ENCODE measurements around the gene ANGPT4. TPM values are rescaled to one million over a fixed set of nuclear protein-coding genes. Genes with fewer than 3 reads are reported as not detected.

The ANGPT4 gene
- polyA plus RNA-seq, 1 of the 3 experiments (the other 2 are of a cell fraction) = not detected

GRCh38 chr20:824916-825315 lies 91.2 kb downstream of the ANGPT4 start:
- Histone ChIP-seq H3K27ac (ENCODE audit: low read depth in 2 of 2, low read length in 1 of 2) (no peak overlapping the region), H3K4me2 (no peak overlapping the region), H3K27me3 (ENCODE audit: insufficient read depth) (no peaks in the 10 kb centered on the region), H3K4me3 (ENCODE audit: low read depth in 2 of 2, low read length in 1 of 2) (no peak overlapping the region), H3K36me3 (replicated peaks in 1 of 2; ENCODE audit: control insufficient read depth in 1 of 2, insufficient read depth in 2 of 2, low read length in 1 of 2) (no peaks in the 10 kb centered on the region), H2AFZ (ENCODE audit: low read depth) (no peak overlapping the region), H3K9me3 (no peaks in the 10 kb centered on the region), H3K4me1 (ENCODE audit: control insufficient read depth in 1 of 2, insufficient read depth in 2 of 2, low read depth in 1 of 2, low read length in 1 of 2) (no peaks in the 10 kb centered on the region; a peak in 1 of 4 replicates), H4K20me1 (ENCODE audit: insufficient read depth) (no peaks in the 10 kb centered on the region), H3K79me2 (ENCODE audit: insufficient read depth) (no peaks in the 10 kb centered on the region), H3K9ac (no peak overlapping the region), H3F3A (replicated peaks; ENCODE audit: insufficient read depth) (no peaks in the 10 kb centered on the region), H3K9me2 (no peaks in the 10 kb centered on the region)
- DNase-seq = no peak
- WGBS (ENCODE audit: low lambda C conversion rate) = 50% methylated on average over 4 of the region's 4 CpGs
- no peak for TF ChIP-seq SIN3A (IDR thresholded peaks at IDR 0.05; ENCODE audit: borderline replicate concordance, low read depth, low read length)
- no peak for TF ChIP-seq EZH2phosphoT487 (IDR thresholded peaks at IDR 0.05; ENCODE audit: borderline replicate concordance, low read depth)
- TF ChIP-seq EP300 (IDR thresholded peaks at IDR 0.05; ENCODE audit: borderline replicate concordance in 1 of 2, low read depth in 1 of 2, low read length in 1 of 2) = no peak
- POLR2A ChIA-PET = no interaction called here
- CTCF ChIA-PET = interaction anchor here (1.1 to 1.5 kb wide), 2 partner anchors 133 to 284 kb away, joined by 3 to 5 read pairs; no protein-coding TSS in a partner anchor

- H3K9me2 ChIP-seq = no peaks in the 10 kb centered on the region
- DNase-seq = no peak
- TF ChIP-seq FOSL2 (IDR thresholded peaks at IDR 0.05; ENCODE audit: borderline replicate concordance, low read depth) = no peak
- TF ChIP-seq YY1 (IDR thresholded peaks at IDR 0.05; ENCODE audit: low read depth) = no peak
- no peak for TF ChIP-seq EP300 (IDR thresholded peaks at IDR 0.05; ENCODE audit: borderline replicate concordance in 1 of 2, low read depth in 1 of 2, low read length in 1 of 2)
- TF ChIP-seq NFIC (IDR thresholded peaks at IDR 0.05; ENCODE audit: borderline replicate concordance) = no peak
- TF ChIP-seq PBX3 (IDR thresholded peaks at IDR 0.05) = no peak
- TF ChIP-seq SIN3A (IDR thresholded peaks at IDR 0.05; ENCODE audit: borderline replicate concordance, low read depth, low read length) = no peak
- H3K4me1 ChIP-seq (ENCODE audit: control insufficient read depth in 1 of 2, insufficient read depth in 2 of 2, low read depth in 1 of 2, low read length in 1 of 2) = no peaks in the 10 kb centered on the region; a peak in 1 of 4 replicates
- POLR2A ChIA-PET = no interaction called here
- no peak overlapping the region for H3K4me3 ChIP-seq (ENCODE audit: low read depth in 2 of 2, low read length in 1 of 2)
- no peaks in the 10 kb centered on the region for H3F3A ChIP-seq (replicated peaks; ENCODE audit: insufficient read depth)
- no peak overlapping the region for H3K9ac ChIP-seq
- CTCF ChIA-PET = interaction anchor here (1.1 kb wide), 1 partner anchor 284 kb away, joined by 5 read pairs; no protein-coding TSS in a partner anchor
- H3K9me3 ChIP-seq = no peaks in the 10 kb centered on the region
- H3K4me2 ChIP-seq = no peak overlapping the region
- H2AFZ ChIP-seq (ENCODE audit: low read depth) = no peak overlapping the region
- H3K27me3 ChIP-seq (ENCODE audit: insufficient read depth) = no peaks in the 10 kb centered on the region
- no peaks in the 10 kb centered on the region for H3K36me3 ChIP-seq (replicated peaks in 1 of 2; ENCODE audit: control insufficient read depth in 1 of 2, insufficient read depth in 2 of 2, low read length in 1 of 2)
- no peaks in the 10 kb centered on the region for H3K79me2 ChIP-seq (ENCODE audit: insufficient read depth)
- WGBS (ENCODE audit: low lambda C conversion rate) = 98% methylated on average over 4 of the region's 4 CpGs
- no peaks in the 10 kb centered on the region for H4K20me1 ChIP-seq (ENCODE audit: insufficient read depth)
- H3K27ac ChIP-seq (ENCODE audit: low read depth in 2 of 2, low read length in 1 of 2) = no peak overlapping the region
Measured at GRCh38 chr20:824490-824889, 91.6 kb downstream of the ANGPT4 start.

- Histone ChIP-seq H3K9ac (no peak overlapping the region), H3F3A (replicated peaks; ENCODE audit: insufficient read depth) (no peaks in the 10 kb centered on the region), H3K9me2 (no peaks in the 10 kb centered on the region), H3K27me3 (ENCODE audit: insufficient read depth) (no peaks in the 10 kb centered on the region), H3K9me3 (no peaks in the 10 kb centered on the region), H3K27ac (ENCODE audit: low read depth in 2 of 2, low read length in 1 of 2) (no peak overlapping the region), H3K4me2 (no peak overlapping the region), H3K36me3 (replicated peaks in 1 of 2; ENCODE audit: control insufficient read depth in 1 of 2, insufficient read depth in 2 of 2, low read length in 1 of 2) (no peaks in the 10 kb centered on the region), H2AFZ (ENCODE audit: low read depth) (no peak overlapping the region), H3K4me1 (ENCODE audit: control insufficient read depth in 1 of 2, insufficient read depth in 2 of 2, low read depth in 1 of 2, low read length in 1 of 2) (no peaks in the 10 kb centered on the region), H3K79me2 (ENCODE audit: insufficient read depth) (no peaks in the 10 kb centered on the region), H4K20me1 (ENCODE audit: insufficient read depth) (no peaks in the 10 kb centered on the region), H3K4me3 (ENCODE audit: low read depth in 2 of 2, low read length in 1 of 2) (no peak overlapping the region)
- no peak for DNase-seq
- ChIA-PET POLR2A (no interaction called here), CTCF (no interaction called here)
- TF ChIP-seq GATA2 (CRISPR knock-in tag; IDR thresholded peaks at IDR 0.05) = no peak
- no peak for TF ChIP-seq EZH2phosphoT487 (IDR thresholded peaks at IDR 0.05; ENCODE audit: borderline replicate concordance, low read depth)
- TF ChIP-seq JUND (IDR thresholded peaks at IDR 0.05) = no peak
- TF ChIP-seq NRF1 (IDR thresholded peaks at IDR 0.05; ENCODE audit: low read depth, low read length) = no peak
- no peak for TF ChIP-seq PBX3 (IDR thresholded peaks at IDR 0.05)
- TF ChIP-seq FOSL2 (IDR thresholded peaks at IDR 0.05; ENCODE audit: borderline replicate concordance, low read depth) = no peak
- TF ChIP-seq CTCF (IDR thresholded peaks at IDR 0.05) = no peak
- TF ChIP-seq ELF1 (IDR thresholded peaks at IDR 0.05) = no peak
- TF ChIP-seq SIN3A (IDR thresholded peaks at IDR 0.05; ENCODE audit: borderline replicate concordance, low read depth, low read length) = no peak
- no peak for TF ChIP-seq IRF3 (IDR thresholded peaks at IDR 0.05; ENCODE audit: low read depth, low read length)
- no peak for TF ChIP-seq EP300 (IDR thresholded peaks at IDR 0.05; ENCODE audit: borderline replicate concordance in 1 of 2, low read depth in 1 of 2, low read length in 1 of 2)
- 83% methylated on average over 4 of the region's 4 CpGs for WGBS (ENCODE audit: low lambda C conversion rate)
Measured at GRCh38 chr20:823574-823902, 92.6 kb downstream of the ANGPT4 start.
